HCT116 (cell line): ENCODE results near the gene CNNM3.

Experiments used
- CBX3 ChIP-seq: IDR thresholded peaks from 2 replicates; pipeline ENCODE4 v1.6.1; 2012; ENCODE audit warnings: low read depth
- EZH2 ChIP-seq: fragments of 200-600 bp; sonication (generic); IDR thresholded peaks from 2 replicates; pipeline ENCODE4 v1.6.1; 2017; ENCODE audit warnings: antibody characterized with exemption, mixed run types
- EZH2phosphoT487 ChIP-seq: fragments of 200-600 bp; IDR thresholded peaks from 2 replicates; pipeline ENCODE4 v1.6.1; 2018; ENCODE audit warnings: antibody characterized with exemption, borderline replicate concordance
- JUND ChIP-seq: IDR thresholded peaks from 2 replicates; pipeline ENCODE4 v1.6.1; 2012
- SP1 ChIP-seq: IDR thresholded peaks from 2 replicates; pipeline ENCODE4 v1.6.1; 2012; ENCODE audit warnings: low read depth
- TF ChIP-seq, protein P1 (sequence below), 3 experiments: fragments of 200-600 bp in 1 of 3; sonication (generic) in 1 of 3; IDR thresholded peaks in 2 of 3; conservative IDR thresholded peaks in 1 of 3; 2 replicates each; pipeline ENCODE4 v1.5.1; 2012 to 2017; ENCODE audit warnings: low read depth in 2 of 3, low read length in 2 of 3, antibody characterized with exemption in 1 of 3, borderline replicate concordance in 1 of 3, control low read depth in 1 of 3, mild to moderate bottlenecking in 1 of 3, mixed read lengths in 1 of 3, mixed run types in 1 of 3, moderate library complexity in 1 of 3; ENCODE audit not compliant: insufficient read depth in 1 of 3
- TF ChIP-seq, protein P2 (sequence below): IDR thresholded peaks from 2 replicates; pipeline ENCODE4 v1.6.1; 2012; ENCODE audit warnings: low read depth

DNA sequence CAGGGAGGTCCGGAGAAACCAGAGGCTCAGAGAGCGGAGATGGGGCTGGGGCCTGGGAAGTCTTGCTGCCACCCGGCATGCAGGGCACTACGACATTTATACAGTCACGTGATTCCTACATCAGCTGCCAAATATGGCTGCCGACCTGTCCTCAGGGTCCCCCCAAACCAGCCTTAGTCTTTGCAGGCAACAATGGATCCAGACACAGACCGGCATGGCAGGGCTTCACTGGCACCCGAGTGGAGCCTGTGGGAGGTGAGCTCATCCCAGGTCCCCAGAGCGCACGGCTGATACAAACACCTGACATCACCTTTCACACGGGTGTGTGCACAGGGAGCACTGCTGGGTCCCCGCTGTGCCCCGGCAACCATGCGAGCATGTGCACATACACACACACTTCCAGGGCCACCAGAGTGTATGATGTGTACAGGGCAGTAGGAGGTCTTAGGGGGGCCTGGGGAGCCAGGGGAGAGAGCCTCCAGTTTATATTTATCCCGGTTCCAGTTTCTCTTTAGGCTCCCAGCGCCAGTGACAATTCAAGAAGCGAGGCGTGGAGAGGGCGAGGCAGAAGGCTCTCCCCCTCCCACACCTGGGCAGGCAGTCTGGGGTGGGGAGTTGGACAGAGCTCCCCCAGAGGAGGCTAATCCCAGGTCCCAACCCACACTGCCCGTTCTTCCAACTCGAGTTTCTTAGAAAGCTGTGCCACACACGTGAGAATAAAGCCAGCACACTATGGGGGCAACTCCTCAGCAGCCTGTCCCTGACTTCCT, 51.1 kb downstream of the CNNM3 start:
- no peak for TF ChIP-seq SP1
- TF ChIP-seq JUND, result no peak
- TF ChIP-seq, protein P1, sequence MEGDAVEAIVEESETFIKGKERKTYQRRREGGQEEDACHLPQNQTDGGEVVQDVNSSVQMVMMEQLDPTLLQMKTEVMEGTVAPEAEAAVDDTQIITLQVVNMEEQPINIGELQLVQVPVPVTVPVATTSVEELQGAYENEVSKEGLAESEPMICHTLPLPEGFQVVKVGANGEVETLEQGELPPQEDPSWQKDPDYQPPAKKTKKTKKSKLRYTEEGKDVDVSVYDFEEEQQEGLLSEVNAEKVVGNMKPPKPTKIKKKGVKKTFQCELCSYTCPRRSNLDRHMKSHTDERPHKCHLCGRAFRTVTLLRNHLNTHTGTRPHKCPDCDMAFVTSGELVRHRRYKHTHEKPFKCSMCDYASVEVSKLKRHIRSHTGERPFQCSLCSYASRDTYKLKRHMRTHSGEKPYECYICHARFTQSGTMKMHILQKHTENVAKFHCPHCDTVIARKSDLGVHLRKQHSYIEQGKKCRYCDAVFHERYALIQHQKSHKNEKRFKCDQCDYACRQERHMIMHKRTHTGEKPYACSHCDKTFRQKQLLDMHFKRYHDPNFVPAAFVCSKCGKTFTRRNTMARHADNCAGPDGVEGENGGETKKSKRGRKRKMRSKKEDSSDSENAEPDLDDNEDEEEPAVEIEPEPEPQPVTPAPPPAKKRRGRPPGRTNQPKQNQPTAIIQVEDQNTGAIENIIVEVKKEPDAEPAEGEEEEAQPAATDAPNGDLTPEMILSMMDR (IDR thresholded peaks at IDR 0.05 in 2 of 3, conservative IDR thresholded peaks at IDR 0.05 in 1 of 3; ENCODE audit: borderline replicate concordance in 1 of 3, insufficient read depth in 1 of 3, low read depth in 2 of 3, low read length in 2 of 3), result no peak
- no peak for TF ChIP-seq EZH2phosphoT487
- no peak for TF ChIP-seq EZH2
- TF ChIP-seq, protein P2, sequence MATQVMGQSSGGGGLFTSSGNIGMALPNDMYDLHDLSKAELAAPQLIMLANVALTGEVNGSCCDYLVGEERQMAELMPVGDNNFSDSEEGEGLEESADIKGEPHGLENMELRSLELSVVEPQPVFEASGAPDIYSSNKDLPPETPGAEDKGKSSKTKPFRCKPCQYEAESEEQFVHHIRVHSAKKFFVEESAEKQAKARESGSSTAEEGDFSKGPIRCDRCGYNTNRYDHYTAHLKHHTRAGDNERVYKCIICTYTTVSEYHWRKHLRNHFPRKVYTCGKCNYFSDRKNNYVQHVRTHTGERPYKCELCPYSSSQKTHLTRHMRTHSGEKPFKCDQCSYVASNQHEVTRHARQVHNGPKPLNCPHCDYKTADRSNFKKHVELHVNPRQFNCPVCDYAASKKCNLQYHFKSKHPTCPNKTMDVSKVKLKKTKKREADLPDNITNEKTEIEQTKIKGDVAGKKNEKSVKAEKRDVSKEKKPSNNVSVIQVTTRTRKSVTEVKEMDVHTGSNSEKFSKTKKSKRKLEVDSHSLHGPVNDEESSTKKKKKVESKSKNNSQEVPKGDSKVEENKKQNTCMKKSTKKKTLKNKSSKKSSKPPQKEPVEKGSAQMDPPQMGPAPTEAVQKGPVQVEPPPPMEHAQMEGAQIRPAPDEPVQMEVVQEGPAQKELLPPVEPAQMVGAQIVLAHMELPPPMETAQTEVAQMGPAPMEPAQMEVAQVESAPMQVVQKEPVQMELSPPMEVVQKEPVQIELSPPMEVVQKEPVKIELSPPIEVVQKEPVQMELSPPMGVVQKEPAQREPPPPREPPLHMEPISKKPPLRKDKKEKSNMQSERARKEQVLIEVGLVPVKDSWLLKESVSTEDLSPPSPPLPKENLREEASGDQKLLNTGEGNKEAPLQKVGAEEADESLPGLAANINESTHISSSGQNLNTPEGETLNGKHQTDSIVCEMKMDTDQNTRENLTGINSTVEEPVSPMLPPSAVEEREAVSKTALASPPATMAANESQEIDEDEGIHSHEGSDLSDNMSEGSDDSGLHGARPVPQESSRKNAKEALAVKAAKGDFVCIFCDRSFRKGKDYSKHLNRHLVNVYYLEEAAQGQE, result no peak
- TF ChIP-seq CBX3, result no peak
